ENCODE data around the gene CHI3L1.

GRCh38 chr1:203153051-203153988 lies 33.2 kb downstream of the CHI3L1 start:
- TF ChIP-seq CTCF (IDR thresholded peaks at IDR 0.05) (no peak), POLR2A (IDR thresholded peaks at IDR 0.05; ENCODE audit: low read depth) (no peak), POLR2AphosphoS5 (IDR thresholded peaks at IDR 0.05) (no peak)

Data from esophagus muscularis mucosa (tissue), 3 donors.